Keratinocyte (primary cell): ENCODE results near the gene PDE1C. TPM values are rescaled to one million over a fixed set of nuclear protein-coding genes. Genes with fewer than 3 reads are reported as not detected.

Experiments used
- DNase-seq: peaks from one replicate; pipeline ENCODE4 v3.0.0-alpha.2; 2011; ENCODE audit warnings: low read depth, missing footprints, low spot score
- FAIRE-seq: peaks from 2 replicates; lab custom pipeline; 2011; peaks lifted over from hg19 to GRCh38; lab: Jason Lieb, UNC
- H2AFZ ChIP-seq: 2 replicates; pipeline ENCODE4 v1.6.0; 2012; ENCODE audit warnings: low read length, control low read depth, inconsistent platforms; ENCODE audit not compliant: control insufficient read depth
- H3K27ac ChIP-seq: 2 replicates; pipeline ENCODE4 v1.5.1; 2011; ENCODE audit warnings: low read length; ENCODE audit not compliant: control insufficient read depth, insufficient read depth
- H3K27me3 ChIP-seq: 3 replicates; pipeline ENCODE4 v1.6.0; 2011; ENCODE audit warnings: low read length; ENCODE audit not compliant: control insufficient read depth, insufficient read depth; ENCODE audit errors: extremely low read depth
- H3K36me3 ChIP-seq, 2 experiments: 2 replicates in 1 of 2; 3 replicates in 1 of 2; pipeline ENCODE4 v1.5.1; 2011; ENCODE audit warnings: low read length in 2 of 2, mild to moderate bottlenecking in 1 of 2; ENCODE audit not compliant: control insufficient read depth in 2 of 2, insufficient read depth in 2 of 2; ENCODE audit errors: extremely low read depth in 1 of 2
- H3K4me1 ChIP-seq: 3 replicates; pipeline ENCODE4 v1.5.1; 2011; ENCODE audit warnings: low read length; ENCODE audit not compliant: control insufficient read depth, insufficient read depth; ENCODE audit errors: extremely low read depth
- H3K4me2 ChIP-seq: 3 replicates; pipeline ENCODE4 v1.6.0; 2011; ENCODE audit warnings: low read depth, low read length; ENCODE audit not compliant: control insufficient read depth, insufficient read depth; ENCODE audit errors: extremely low read depth
- H3K4me3 ChIP-seq, 3 experiments: fragments of 200-600 bp in 1 of 3; sonication (generic) in 1 of 3; 2 replicates in 2 of 3; 3 replicates in 1 of 3; pipeline ENCODE4 v1.5.1; 2011 to 2016; ENCODE audit warnings: low read length in 3 of 3, mild to moderate bottlenecking in 3 of 3, control low read depth in 2 of 3, inconsistent platforms in 1 of 3, low read depth in 1 of 3, mixed read lengths in 1 of 3, mixed run types in 1 of 3, moderate library complexity in 1 of 3; ENCODE audit not compliant: control insufficient read depth in 2 of 3, insufficient read depth in 2 of 3; ENCODE audit errors: extremely low read depth in 1 of 3
- H3K79me2 ChIP-seq: 2 replicates; pipeline ENCODE4 v1.6.0; 2012; ENCODE audit warnings: low read length; ENCODE audit not compliant: control insufficient read depth, insufficient read depth
- H3K9ac ChIP-seq: 3 replicates; pipeline ENCODE4 v1.6.0; 2011; ENCODE audit warnings: low read length; ENCODE audit not compliant: control insufficient read depth, insufficient read depth; ENCODE audit errors: extremely low read depth
- H3K9me1 ChIP-seq: 3 replicates; pipeline ENCODE4 v1.6.0; 2011; ENCODE audit warnings: low read length; ENCODE audit not compliant: control insufficient read depth, insufficient read depth; ENCODE audit errors: extremely low read depth
- H3K9me3 ChIP-seq: 2 replicates; pipeline ENCODE4 v1.5.1; 2012; ENCODE audit warnings: low read depth, low read length; ENCODE audit not compliant: control insufficient read depth
- H4K20me1 ChIP-seq: 3 replicates; pipeline ENCODE4 v1.6.0; 2011; ENCODE audit warnings: low read length; ENCODE audit not compliant: control insufficient read depth, insufficient read depth; ENCODE audit errors: extremely low read depth
- CTCF ChIP-seq, 3 experiments: IDR thresholded peaks in 1 of 3; conservative IDR thresholded peaks in 1 of 3; optimal IDR thresholded peaks in 1 of 3; 2 replicates in 2 of 3; 3 replicates in 1 of 3; pipeline versions ENCODE3 to v1.5.1; 2011; ENCODE audit warnings: low read length in 3 of 3, mild to moderate bottlenecking in 3 of 3, moderate library complexity in 2 of 3, control low read depth in 1 of 3, inconsistent platforms in 1 of 3; ENCODE audit not compliant: insufficient read depth in 2 of 3; ENCODE audit errors: extremely low read depth in 1 of 3
- EZH2 ChIP-seq: IDR thresholded peaks from one replicate; pipeline ENCODE4 v1.6.1; 2012; ENCODE audit warnings: inconsistent platforms, mild to moderate bottlenecking, low read length, moderate library complexity
- dilution Hi-C: fragments of 300-500 bp; cut with MboI; formaldehyde crosslinking; loops from one replicate; pipeline ENCODE4 v1.7.0; 2020; ENCODE audit warnings: low sequenced_read_pairs; ENCODE audit not compliant: extremely low pct_ligation_motif_present
- polyA plus RNA-seq, 5 experiments: library from polyadenylated mRNA; depleted of rRNA in 3 of 5; stranded (reverse) in 3 of 5; stranded (forward) in 1 of 5; unstranded in 1 of 5; fragments of >200 nt; gene quantifications; 1 replicate in 1 of 5; 2 replicates in 3 of 5; 3 replicates in 1 of 5; pipeline versions ENCODE4 v1.2.1 to v1.2.3, GENCODE V29; 2011 to 2012; ENCODE audit warnings: missing spikeins in 2 of 5, low read depth in 1 of 5, low replicate concordance in 1 of 5

PDE1C gene
- polyA plus RNA-seq, 1 donor (not counting 4 experiments of a cell fraction or from before 2014, with no cell fraction given) = 2.5 TPM

- no peak overlapping the region for H2AFZ ChIP-seq
- H3K9ac ChIP-seq = no peak overlapping the region
- no peaks in the 10 kb centered on the region for H3K36me3 ChIP-seq
- TF ChIP-seq EZH2 (no peak), CTCF (optimal IDR thresholded peaks at IDR 0.05 in 1 of 3, IDR thresholded peaks at IDR 0.05 in 1 of 3, conservative IDR thresholded peaks at IDR 0.05 in 1 of 3; ENCODE audit: extremely low read depth in 1 of 3, insufficient read depth in 2 of 3, low read length in 3 of 3) (no peak)
- no peak for FAIRE-seq
- H3K9me1 ChIP-seq = no peaks in the 10 kb centered on the region
- DNase-seq = no peak
- dilution Hi-C loops = no loop called here
- H3K4me2 ChIP-seq = no peak overlapping the region
- no peaks in the 10 kb centered on the region for H3K79me2 ChIP-seq
- H3K27ac ChIP-seq = no peak overlapping the region
- H3K4me3 ChIP-seq = no peak overlapping the region
- no peaks in the 10 kb centered on the region for H3K27me3 ChIP-seq
- H3K4me1 ChIP-seq = no peaks in the 10 kb centered on the region
- no peaks in the 10 kb centered on the region for H3K9me3 ChIP-seq
- no peaks in the 10 kb centered on the region for H4K20me1 ChIP-seq
These were observed 78.8 kb downstream of the PDE1C start for GRCh38 chr7:31991406-31991805.

GRCh38 chr7:31986878-31987518 lies 83.2 kb downstream of the PDE1C start:
- H3K79me2 ChIP-seq = no peaks in the 10 kb centered on the region
- dilution Hi-C loops = no loop called here
- no peaks in the 10 kb centered on the region for H3K9me3 ChIP-seq
- no peaks in the 10 kb centered on the region for H3K36me3 ChIP-seq
- H3K9ac ChIP-seq = no peak overlapping the region
- no peak for TF ChIP-seq EZH2
- TF ChIP-seq CTCF (optimal IDR thresholded peaks at IDR 0.05 in 1 of 3, IDR thresholded peaks at IDR 0.05 in 1 of 3, conservative IDR thresholded peaks at IDR 0.05 in 1 of 3; ENCODE audit: extremely low read depth in 1 of 3, insufficient read depth in 2 of 3, low read length in 3 of 3) = no peak
- H3K4me3 ChIP-seq = no peak overlapping the region
- DNase-seq = no peak
- no peak overlapping the region for H3K4me2 ChIP-seq
- H2AFZ ChIP-seq = no peak overlapping the region
- H4K20me1 ChIP-seq = no peaks in the 10 kb centered on the region
- no peaks in the 10 kb centered on the region for H3K4me1 ChIP-seq
- H3K27ac ChIP-seq = no peak overlapping the region
- H3K9me1 ChIP-seq = no peaks in the 10 kb centered on the region
- FAIRE-seq = no peak
- H3K27me3 ChIP-seq = no peaks in the 10 kb centered on the region
